Activated T-helper 17 cell treated with anti-CD3 and anti-CD28 coated beads, Interleukin-2, amount 50 U/mL, for 72 hours (primary cell): ENCODE data around the gene SESN2. TPM values are rescaled to one million over a fixed set of nuclear protein-coding genes. Genes with fewer than 3 reads are reported as not detected.
A peak's percentile ranks its signal among the peaks of the same experiment; 100 is the strongest.
"Not testable (repeated sequence)": the region's sequence is repeated elsewhere in the genome, so short reads cannot be mapped to it uniquely, and the experiment has no call there.

Experiments used
- ATAC-seq: fragments of 150-1000 bp; cut with Tn5 transposase; replicated peaks from 2 replicates; pipeline ENCODE4 v1.10.0; 2021; ENCODE audit warnings: mild to moderate bottlenecking, moderate library complexity
- H3K27ac Mint-ChIP-seq: one replicate; pipeline ENCODE4 v1.8.0; 2022; ENCODE audit warnings: mixed read lengths
- H3K27me3 Mint-ChIP-seq: one replicate; pipeline ENCODE4 v1.8.0; 2022; ENCODE audit warnings: mixed read lengths
- H3K36me3 Mint-ChIP-seq: one replicate; pipeline ENCODE4 v1.8.0; 2022; ENCODE audit warnings: low read depth, mild to moderate bottlenecking, mixed read lengths
- H3K4me1 Mint-ChIP-seq: one replicate; pipeline ENCODE4 v1.8.0; 2022; ENCODE audit warnings: mixed read lengths
- H3K4me3 Mint-ChIP-seq: one replicate; pipeline ENCODE4 v1.8.0; 2022; ENCODE audit warnings: mild to moderate bottlenecking, mixed read lengths
- H3K9me3 Mint-ChIP-seq: one replicate; pipeline ENCODE4 v1.8.0; 2022; ENCODE audit warnings: mixed read lengths
- total RNA-seq, 2 donors: library from RNA; stranded (reverse); gene quantifications; one replicate each; pipeline ENCODE4 v1.2.3, GENCODE V29; 2022

SESN2 gene
- total RNA-seq, 2 donors from 2014 or later, result 11.8 to 14.6 TPM

DNA sequence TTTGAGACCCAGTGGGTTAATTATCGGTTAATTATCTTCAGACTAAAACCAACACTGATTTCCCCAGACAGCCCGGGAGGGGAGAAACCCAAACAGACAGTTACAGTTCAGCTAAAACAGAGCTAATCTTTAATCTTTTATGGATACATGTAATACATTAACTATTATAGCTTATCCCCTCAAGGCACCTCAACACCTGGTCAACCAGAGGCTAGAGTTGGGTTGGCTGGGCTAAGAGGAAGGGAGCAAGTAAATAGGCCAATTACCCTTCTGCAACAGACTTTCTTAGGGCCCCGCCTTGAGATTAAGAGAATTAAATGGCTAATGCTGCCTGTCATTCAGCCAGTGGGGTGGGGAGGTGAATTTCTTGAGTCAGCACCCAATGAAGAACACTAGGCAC, 62.9 kb downstream of the SESN2 start:
- H3K4me3 Mint-ChIP-seq, result no peak overlapping the region
- H3K9me3 Mint-ChIP-seq, result no peaks in the 10 kb centered on the region
- ATAC-seq, result no peak
- H3K27ac Mint-ChIP-seq, result no peak overlapping the region
- H3K36me3 Mint-ChIP-seq, result no peaks in the 10 kb centered on the region
- no peaks in the 10 kb centered on the region for H3K27me3 Mint-ChIP-seq
- H3K4me1 Mint-ChIP-seq, result no peaks in the 10 kb centered on the region

DNA sequence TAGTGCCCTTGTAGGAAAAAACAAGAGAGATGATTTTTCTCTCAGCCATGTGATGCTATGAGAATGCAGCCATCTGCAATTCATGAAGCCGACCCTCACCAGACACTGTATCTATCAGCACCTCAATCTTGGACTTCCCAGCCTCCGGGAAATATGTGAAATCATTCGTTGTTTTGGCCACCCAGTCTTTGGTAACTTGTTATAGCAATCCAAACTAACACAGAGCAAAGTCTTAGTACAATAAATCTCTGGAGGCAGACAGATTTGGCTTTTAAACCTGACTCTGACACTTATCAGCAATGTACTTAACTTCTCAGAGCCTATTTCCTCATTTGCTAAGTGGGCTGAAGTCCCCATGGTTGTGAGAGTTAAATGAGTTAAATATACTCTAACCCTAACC, 64.4 kb downstream of the SESN2 start:
- peaks cover 2% of the 10 kb centered on the region for H3K36me3 Mint-ChIP-seq
- H3K4me1 Mint-ChIP-seq, result no peaks in the 10 kb centered on the region
- no peaks in the 10 kb centered on the region for H3K27me3 Mint-ChIP-seq
- H3K9me3 Mint-ChIP-seq, result no peaks in the 10 kb centered on the region
- no peak for ATAC-seq
- no peak overlapping the region for H3K4me3 Mint-ChIP-seq
- no peak overlapping the region for H3K27ac Mint-ChIP-seq

DNA sequence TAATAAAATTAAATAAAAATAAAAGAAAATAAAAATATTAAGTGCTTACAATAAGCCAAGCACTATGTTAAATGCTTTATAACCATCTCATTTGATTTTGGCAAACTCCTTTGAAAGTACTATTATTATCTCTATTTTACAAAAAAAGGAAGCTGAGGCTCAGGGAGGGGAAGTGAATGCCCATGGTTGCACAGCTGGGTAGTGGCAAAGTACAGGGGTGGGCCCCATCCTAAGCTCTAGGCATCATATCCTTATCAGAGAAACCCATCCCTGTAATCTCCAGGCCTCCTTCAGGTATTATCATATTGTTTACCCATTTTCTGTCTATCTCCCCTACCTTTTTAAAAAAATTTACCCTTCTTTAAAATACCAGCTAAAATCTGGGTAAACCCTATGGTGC, 67.2 kb downstream of the SESN2 start:
- no peaks in the 10 kb centered on the region for H3K4me1 Mint-ChIP-seq
- peaks cover 27% of the 10 kb centered on the region for H3K36me3 Mint-ChIP-seq
- no peaks in the 10 kb centered on the region for H3K9me3 Mint-ChIP-seq
- H3K27ac Mint-ChIP-seq, result no peak overlapping the region
- no peak for ATAC-seq
- H3K27me3 Mint-ChIP-seq, result no peaks in the 10 kb centered on the region
- no peak overlapping the region for H3K4me3 Mint-ChIP-seq

DNA sequence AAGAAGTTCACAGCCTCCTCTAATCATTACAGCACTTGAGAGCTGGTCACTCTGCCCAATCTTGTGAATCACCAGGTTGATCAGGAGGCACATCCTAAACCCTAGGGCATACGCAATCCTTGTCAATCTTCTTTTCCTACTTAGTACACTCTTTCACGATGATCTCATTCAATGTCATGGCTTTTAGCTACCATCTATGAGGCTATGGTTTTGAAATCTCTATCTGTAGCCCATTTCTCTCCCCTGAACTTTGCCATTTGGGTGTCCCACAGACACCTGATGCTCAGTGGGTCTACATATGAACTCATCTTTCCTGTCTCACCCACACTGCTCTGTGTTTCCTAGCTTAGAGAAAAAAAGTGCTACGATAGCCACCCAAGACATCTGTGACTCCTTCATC, 67.7 kb downstream of the SESN2 start:
- Mint-ChIP-seq H3K4me3 (no peak overlapping the region), H3K9me3 (no peaks in the 10 kb centered on the region), H3K36me3 (peaks cover 32% of the 10 kb centered on the region), H3K4me1 (no peaks in the 10 kb centered on the region), H3K27ac (no peak overlapping the region), H3K27me3 (no peaks in the 10 kb centered on the region)
- peak; percentile 10 for ATAC-seq

DNA sequence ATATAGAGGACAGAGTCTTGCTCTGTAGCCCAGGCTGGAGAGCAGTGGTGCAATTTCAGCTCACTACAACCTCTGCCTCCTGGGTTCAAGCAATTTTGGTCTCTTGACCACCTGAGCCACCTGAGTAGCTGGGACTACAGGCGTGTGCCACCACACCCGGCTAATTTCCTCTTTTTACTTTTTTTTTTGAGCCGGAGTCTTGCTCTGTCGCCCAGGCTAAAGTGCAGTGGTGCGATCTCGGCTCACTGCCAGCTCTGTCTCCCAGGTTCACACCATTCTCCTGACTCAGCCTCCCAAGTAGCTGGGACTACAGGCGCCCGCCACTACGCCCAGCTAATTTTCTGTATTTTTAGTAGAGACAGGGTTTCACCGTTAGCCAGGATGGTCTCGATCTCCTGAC, 68.1 kb downstream of the SESN2 start:
- not testable (repeated sequence) for H3K9me3 Mint-ChIP-seq, H3K27me3 Mint-ChIP-seq, H3K27ac Mint-ChIP-seq, H3K4me1 Mint-ChIP-seq, ATAC-seq
- Mint-ChIP-seq H3K36me3 (peaks cover 36% of the 10 kb centered on the region), H3K4me3 (peak overlapping the region; percentile 98)

DNA sequence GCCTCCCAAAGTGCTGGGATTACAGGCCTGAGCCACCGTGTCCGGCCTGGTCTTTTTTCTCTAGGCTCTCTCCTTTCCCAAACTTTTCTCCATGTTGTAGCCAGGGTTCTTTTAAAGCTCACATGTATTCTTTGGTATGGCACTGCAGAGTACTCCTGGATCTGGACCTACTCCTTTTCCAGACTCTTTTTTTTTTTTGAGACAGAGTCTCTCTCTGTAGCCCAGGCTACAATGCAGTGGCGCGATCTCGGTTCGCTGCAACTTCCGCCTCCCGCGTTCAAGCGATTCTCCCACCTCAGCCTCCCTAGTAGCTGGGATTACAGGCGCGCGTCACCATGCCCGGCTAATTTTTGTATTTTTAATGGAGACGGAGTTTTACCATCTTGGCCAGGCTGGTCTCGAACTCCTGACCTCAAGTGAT, 68.9 kb downstream of the SESN2 start:
- Mint-ChIP-seq H3K9me3 (no peaks in the 10 kb centered on the region), H3K27ac (peak overlapping the region; percentile 98), H3K27me3 (no peaks in the 10 kb centered on the region), H3K4me3 (peak overlapping the region; percentile 98), H3K36me3 (peaks cover 44% of the 10 kb centered on the region), H3K4me1 (peaks cover 5% of the 10 kb centered on the region)
- ATAC-seq, result no peak

DNA sequence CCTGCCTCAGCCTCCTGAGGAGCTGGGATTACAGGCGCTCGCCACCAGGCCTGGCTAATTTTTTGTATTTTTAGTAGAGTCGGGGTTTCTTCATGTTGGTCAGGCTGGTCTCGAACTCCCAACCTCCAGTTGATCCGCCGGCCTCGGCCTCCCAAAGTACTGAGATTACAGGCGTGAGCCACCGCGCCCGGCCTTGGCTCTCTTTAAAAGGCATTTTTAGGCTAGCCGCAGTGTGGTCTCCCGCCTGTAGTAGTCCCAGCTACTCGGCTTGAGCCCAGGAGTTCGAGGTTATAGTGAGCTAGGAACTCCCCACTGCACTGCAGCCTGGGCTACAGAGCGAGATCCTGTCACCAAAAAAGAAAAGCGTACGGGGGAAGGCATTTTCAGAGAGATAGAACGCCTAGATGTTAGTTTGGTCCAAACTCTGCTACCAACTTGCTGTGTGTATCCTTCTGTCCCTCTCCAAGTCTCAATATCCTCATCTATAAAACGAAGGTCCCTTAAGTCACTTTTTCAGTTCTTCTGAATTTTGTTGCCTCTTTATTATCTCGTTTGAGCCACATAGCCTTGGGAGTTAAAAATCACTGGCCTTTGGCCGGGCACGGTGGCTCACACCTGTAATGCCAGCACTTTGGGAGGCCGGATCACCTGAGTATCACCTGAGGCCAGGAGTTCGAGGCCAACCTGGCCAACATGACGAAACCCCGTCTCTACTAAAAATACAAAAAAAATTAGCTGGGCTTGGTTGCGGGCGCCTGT, 70.3 kb downstream of the SESN2 start:
- Mint-ChIP-seq H3K27ac (peak overlapping the region; percentile 98), H3K36me3 (peaks cover 57% of the 10 kb centered on the region), H3K4me1 (peaks cover 5% of the 10 kb centered on the region), H3K4me3 (peak overlapping the region; percentile 98), H3K27me3 (no peaks in the 10 kb centered on the region), H3K9me3 (no peaks in the 10 kb centered on the region)
- ATAC-seq, result peak; percentile 22

Other genes with a start within 250 kb of the SESN2 start
- gene EYA3, start 170.9 kb upstream of the SESN2 start, total RNA-seq, result 10 to 100 TPM; 33.7 to 40.8 TPM
- gene PTAFR, start 82.8 kb upstream of the SESN2 start, total RNA-seq, result under 1 TPM; 0.29 to 0.32 TPM
- 100 to 1,000 TPM in 1 of 2 donors, 10 to 100 TPM in 1; 66.2 to 102 TPM for gene DNAJC8, start 26.5 kb upstream of the SESN2 start, total RNA-seq
- gene ATP5IF1, start 23.4 kb upstream of the SESN2 start, total RNA-seq, result 100 to 1,000 TPM; 121 to 143 TPM
- 10 to 100 TPM; 19.2 to 20.3 TPM for gene MED18, start 69.5 kb downstream of the SESN2 start, total RNA-seq
- 10 to 100 TPM; 25.6 to 29.3 TPM for gene PHACTR4, start 110.2 kb downstream of the SESN2 start, total RNA-seq
- 100 to 1,000 TPM in 1 of 2 donors, 10 to 100 TPM in 1; 58.6 to 116 TPM for gene RCC1, start 246.5 kb downstream of the SESN2 start, total RNA-seq